ENCODE measurements around the gene CHERP.

CHERP gene

GRCh38 chr19:16470541-16470910 is 71.7 kb downstream of the CHERP start:
- no peak for DNase-seq

Data from Kasumi-1 (cell line).